MM.1S (cell line): ENCODE results near the gene PROC.

ENCODE experiments used
- EZH2 ChIP-seq: fragments of 300-600 bp; sonication (generic); optimal IDR thresholded peaks from 2 replicates; pipeline ENCODE3; 2017; ENCODE audit warnings: low read depth, mild to moderate bottlenecking, antibody characterized with exemption, low read length, mixed read lengths
- TF ChIP-seq, protein P1 (sequence below): fragments of 300-600 bp; sonication (generic); IDR thresholded peaks from 2 replicates; pipeline ENCODE4 v1.5.1; 2016; ENCODE audit warnings: antibody characterized with exemption, low read length, mixed read lengths

- TF ChIP-seq, protein P1, sequence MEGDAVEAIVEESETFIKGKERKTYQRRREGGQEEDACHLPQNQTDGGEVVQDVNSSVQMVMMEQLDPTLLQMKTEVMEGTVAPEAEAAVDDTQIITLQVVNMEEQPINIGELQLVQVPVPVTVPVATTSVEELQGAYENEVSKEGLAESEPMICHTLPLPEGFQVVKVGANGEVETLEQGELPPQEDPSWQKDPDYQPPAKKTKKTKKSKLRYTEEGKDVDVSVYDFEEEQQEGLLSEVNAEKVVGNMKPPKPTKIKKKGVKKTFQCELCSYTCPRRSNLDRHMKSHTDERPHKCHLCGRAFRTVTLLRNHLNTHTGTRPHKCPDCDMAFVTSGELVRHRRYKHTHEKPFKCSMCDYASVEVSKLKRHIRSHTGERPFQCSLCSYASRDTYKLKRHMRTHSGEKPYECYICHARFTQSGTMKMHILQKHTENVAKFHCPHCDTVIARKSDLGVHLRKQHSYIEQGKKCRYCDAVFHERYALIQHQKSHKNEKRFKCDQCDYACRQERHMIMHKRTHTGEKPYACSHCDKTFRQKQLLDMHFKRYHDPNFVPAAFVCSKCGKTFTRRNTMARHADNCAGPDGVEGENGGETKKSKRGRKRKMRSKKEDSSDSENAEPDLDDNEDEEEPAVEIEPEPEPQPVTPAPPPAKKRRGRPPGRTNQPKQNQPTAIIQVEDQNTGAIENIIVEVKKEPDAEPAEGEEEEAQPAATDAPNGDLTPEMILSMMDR: no peak
- no peak for TF ChIP-seq EZH2
Observed at GRCh38 chr2:127371037-127371436, 47.2 kb upstream of the PROC start.
